HL-60 (cell line): ENCODE data around the gene SLC30A3.

Experiments
- DNase-seq, 2 experiments: peaks; one replicate each; pipeline ENCODE4 v3.0.0-alpha.2; 2010 to 2020; ENCODE audit warnings: low read depth in 1 of 2, low spot score in 1 of 2
- H3K27ac ChIP-seq: fragments of 250-450 bp; sonication (Bioruptor Pico); replicated peaks from 2 replicates; pipeline ENCODE4 v1.5.1; 2020; ENCODE audit warnings: mild to moderate bottlenecking, moderate library complexity
- H3K27me3 ChIP-seq: fragments of 250-450 bp; sonication (Bioruptor Pico); 2 replicates; pipeline ENCODE4 v1.5.1; 2021; ENCODE audit warnings: mild to moderate bottlenecking, moderate library complexity; ENCODE audit not compliant: insufficient read depth, poor library complexity, severe bottlenecking
- H3K4me3 ChIP-seq: replicated peaks from 2 replicates; pipeline ENCODE4 v1.5.1; 2011; ENCODE audit warnings: mild to moderate bottlenecking, control low read depth, low read length; ENCODE audit not compliant: insufficient read depth
- CTCF ChIP-seq: IDR thresholded peaks from one replicate; pipeline ENCODE4 v1.5.1; 2011; ENCODE audit warnings: low read length, control low read depth, inconsistent platforms; ENCODE audit not compliant: insufficient read depth
- GABPA ChIP-seq: IDR thresholded peaks from 2 replicates; pipeline ENCODE4 v1.6.1; 2012; ENCODE audit warnings: low read depth
- POLR2AphosphoS5 ChIP-seq: IDR thresholded peaks from 2 replicates; pipeline ENCODE4 v1.6.1; 2012; ENCODE audit warnings: low read depth
- REST ChIP-seq: IDR thresholded peaks from 2 replicates; pipeline ENCODE4 v1.6.1; 2012; ENCODE audit warnings: low read depth; ENCODE audit not compliant: insufficient replicate concordance
- SPI1 ChIP-seq: IDR thresholded peaks from 2 replicates; pipeline ENCODE4 v1.6.1; 2012; ENCODE audit warnings: low read depth, mild to moderate bottlenecking, borderline replicate concordance

SLC30A3 gene

GRCh38 chr2:27212626-27213471 is 50.0 kb downstream of the SLC30A3 start:
- H3K4me3 ChIP-seq = peak overlapping the region; percentile 87
- DNase-seq = peak in 1 of 2 experiments; percentile 59
- no peak for TF ChIP-seq REST
- TF ChIP-seq POLR2AphosphoS5 = no peak
- no peak for TF ChIP-seq SPI1
- no peak for TF ChIP-seq CTCF
- no peak for TF ChIP-seq GABPA

GRCh38 chr2:27211943-27212625 is 50.8 kb downstream of the SLC30A3 start, which contains the start of the genes ATRAID and SLC5A6:
TSS of gene ATRAID (plus strand) at chr2:27212041. CDS start at chr2:27212369, 328 bp downstream.
TSS of gene SLC5A6 (minus strand) at chr2:27212268. CDS start at chr2:27207650, 4,618 bp downstream.
- TF ChIP-seq REST = peak; percentile 68
- TF ChIP-seq POLR2AphosphoS5 = peak; percentile 70
- no peak for TF ChIP-seq CTCF
- TF ChIP-seq SPI1 = no peak
- TF ChIP-seq GABPA = peak; percentile 65; the same call in 1 of the 2 replicates
- DNase-seq = peak; percentile 81 to 85
- Histone ChIP-seq H3K4me3 (peak within 1 kb of the TSS; percentile 87), H3K27ac (peak within 1 kb of the TSS; percentile 98), H3K27me3 (no peaks in the 10 kb centered on the region)

More at GRCh38 chr2:27212626-27213471, 50.0 kb downstream of the SLC30A3 start:
- Histone ChIP-seq H3K27ac (peak overlapping the region; percentile 98), H3K27me3 (no peaks in the 10 kb centered on the region)

- TF ChIP-seq GABPA = no peak
- no peak for TF ChIP-seq CTCF
- no peak for TF ChIP-seq POLR2AphosphoS5
- TF ChIP-seq REST = no peak
- TF ChIP-seq SPI1 = no peak
- H3K27ac ChIP-seq = peak overlapping the region; percentile 98
- peak overlapping the region; percentile 87 for H3K4me3 ChIP-seq
- no peaks in the 10 kb centered on the region for H3K27me3 ChIP-seq
- peak in 1 of 2 experiments; percentile 76 for DNase-seq
Observed at GRCh38 chr2:27211241-27211942, 51.5 kb downstream of the SLC30A3 start.
